GM19023 (cell line): Measurements from ENCODE around the gene KRTAP5-1.
"Not testable (repeated sequence)": the region's sequence is repeated elsewhere in the genome, so short reads cannot be mapped to it uniquely, and the experiment has no call there.

Experiments
- ATAC-seq: cut with Tn5 transposase; IDR thresholded peaks from one replicate; pipeline ENCODE4 v1.9.1; 2021; ENCODE audit warnings: mild to moderate bottlenecking, moderate library complexity; ENCODE audit not compliant: unreplicated experiment

Gene KRTAP5-1

GRCh38 chr11:1584661-1585370, at the start of gene KRTAP5-1:
Gene KRTAP5-1 (minus strand): TSS chr11:1585283. CDS start chr11:1585249, 34 bp downstream.
- ATAC-seq: not testable (repeated sequence)

- no peak for ATAC-seq
Measured at GRCh38 chr11:1633864-1634263, 48.8 kb upstream of the KRTAP5-1 start.

- ATAC-seq: no peak
Measured at GRCh38 chr11:1632053-1632714, 47.1 kb upstream of the KRTAP5-1 start.

GRCh38 chr11:1631066-1631568, 46.0 kb upstream of the KRTAP5-1 start:
- no peak for ATAC-seq

GRCh38 chr11:1630271-1630670, 45.2 kb upstream of the KRTAP5-1 start:
- ATAC-seq: no peak

- ATAC-seq: no peak
Measured at GRCh38 chr11:1629326-1630185, 44.5 kb upstream of the KRTAP5-1 start, which contains the start of gene KRTAP5-5. Gene KRTAP5-5 (plus strand): TSS chr11:1629775. CDS start chr11:1629841, 66 bp downstream.

GRCh38 chr11:1628506-1629325, 43.6 kb upstream of the KRTAP5-1 start:
- ATAC-seq: no peak

- no peak for ATAC-seq
Measured at GRCh38 chr11:1625541-1625940, 40.5 kb upstream of the KRTAP5-1 start.

- ATAC-seq: no peak
Measured at GRCh38 chr11:1624621-1625020, 39.5 kb upstream of the KRTAP5-1 start.

- ATAC-seq: no peak
Measured at GRCh38 chr11:1623716-1624115, 38.6 kb upstream of the KRTAP5-1 start.

- ATAC-seq: no peak
Measured at GRCh38 chr11:1622086-1622485, 37.0 kb upstream of the KRTAP5-1 start, which contains the start of gene KRTAP5-4. Gene KRTAP5-4 (minus strand): TSS chr11:1622138. CDS start chr11:1622093, 45 bp downstream.

- ATAC-seq: no peak
Measured at GRCh38 chr11:1619449-1619848, 34.4 kb upstream of the KRTAP5-1 start.

GRCh38 chr11:1618231-1618630, 33.1 kb upstream of the KRTAP5-1 start:
- ATAC-seq: no peak

GRCh38 chr11:1608363-1608762, 23.3 kb upstream of the KRTAP5-1 start, which contains the start of gene KRTAP5-3:
Gene KRTAP5-3 (minus strand): TSS chr11:1608463. CDS start chr11:1608385, 78 bp downstream.
- no peak for ATAC-seq

GRCh38 chr11:1607901-1608300, 22.8 kb upstream of the KRTAP5-1 start:
- not testable (repeated sequence) for ATAC-seq

GRCh38 chr11:1607156-1607845, 22.2 kb upstream of the KRTAP5-1 start:
- not testable (repeated sequence) for ATAC-seq

GRCh38 chr11:1605923-1606322, 20.8 kb upstream of the KRTAP5-1 start:
- ATAC-seq: not testable (repeated sequence)

GRCh38 chr11:1604711-1605110, 19.6 kb upstream of the KRTAP5-1 start:
- ATAC-seq: no peak

- ATAC-seq: no peak
Measured at GRCh38 chr11:1604181-1604580, 19.1 kb upstream of the KRTAP5-1 start.
